Measurements from ENCODE around the gene DHCR24. TPM values are rescaled to one million over a fixed set of nuclear protein-coding genes. Genes with fewer than 3 reads are reported as not detected.

Gene DHCR24
- polyA plus RNA-seq, 2 of the 4 experiments (the other 2 are of a cell fraction), result 29.9 to 33.3 TPM

DNA sequence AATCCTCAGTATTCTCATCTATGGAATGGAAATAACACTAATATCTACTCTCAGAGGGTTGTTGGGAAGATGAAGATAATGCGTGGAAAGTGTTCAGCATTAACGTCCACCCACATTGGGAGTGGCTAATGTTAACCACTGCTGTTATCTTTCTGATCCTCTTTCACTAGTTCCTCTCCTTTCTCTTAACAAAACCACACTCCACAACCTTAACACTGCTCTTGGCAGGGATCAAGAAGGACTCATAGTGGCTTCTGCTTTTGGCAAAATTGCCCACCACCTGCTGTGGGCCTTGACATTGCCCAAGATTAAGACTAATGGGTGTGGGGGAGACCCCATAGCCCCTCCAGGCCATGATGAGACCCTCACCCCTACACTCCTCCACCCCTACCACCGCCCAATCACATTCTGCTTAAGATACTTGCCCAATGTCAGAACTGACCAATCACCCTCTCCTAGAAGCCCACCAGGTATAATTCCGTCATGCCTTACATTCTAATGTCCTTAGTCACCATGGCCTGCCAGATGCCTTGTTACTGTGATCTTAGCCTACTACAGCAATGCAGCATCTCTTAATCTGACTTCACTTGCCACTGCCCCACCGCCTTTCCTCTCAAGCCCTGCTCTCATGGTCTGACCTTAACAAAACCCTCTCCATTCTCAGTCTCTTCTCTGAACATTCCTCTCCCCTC lies 27.1 kb downstream of the DHCR24 start (continued):
- TF ChIP-seq HOXA7 (CRISPR knock-in tag; IDR thresholded peaks at IDR 0.05) (no peak), HEYL (CRISPR knock-in tag; IDR thresholded peaks at IDR 0.05) (no peak), RNF2 (IDR thresholded peaks at IDR 0.05; ENCODE audit: borderline replicate concordance, low read depth) (no peak), MYC (IDR thresholded peaks at IDR 0.05; ENCODE audit: borderline replicate concordance, low read length) (no peak)
- TF ChIP-seq, protein P1, sequence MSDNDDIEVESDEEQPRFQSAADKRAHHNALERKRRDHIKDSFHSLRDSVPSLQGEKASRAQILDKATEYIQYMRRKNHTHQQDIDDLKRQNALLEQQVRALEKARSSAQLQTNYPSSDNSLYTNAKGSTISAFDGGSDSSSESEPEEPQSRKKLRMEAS (IDR thresholded peaks at IDR 0.05), result no peak
- TF ChIP-seq, protein P2, sequence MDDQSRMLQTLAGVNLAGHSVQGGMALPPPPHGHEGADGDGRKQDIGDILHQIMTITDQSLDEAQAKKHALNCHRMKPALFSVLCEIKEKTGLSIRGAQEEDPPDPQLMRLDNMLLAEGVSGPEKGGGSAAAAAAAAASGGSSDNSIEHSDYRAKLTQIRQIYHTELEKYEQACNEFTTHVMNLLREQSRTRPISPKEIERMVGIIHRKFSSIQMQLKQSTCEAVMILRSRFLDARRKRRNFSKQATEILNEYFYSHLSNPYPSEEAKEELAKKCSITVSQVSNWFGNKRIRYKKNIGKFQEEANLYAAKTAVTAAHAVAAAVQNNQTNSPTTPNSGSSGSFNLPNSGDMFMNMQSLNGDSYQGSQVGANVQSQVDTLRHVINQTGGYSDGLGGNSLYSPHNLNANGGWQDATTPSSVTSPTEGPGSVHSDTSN (IDR thresholded peaks at IDR 0.05), result no peak

DNA sequence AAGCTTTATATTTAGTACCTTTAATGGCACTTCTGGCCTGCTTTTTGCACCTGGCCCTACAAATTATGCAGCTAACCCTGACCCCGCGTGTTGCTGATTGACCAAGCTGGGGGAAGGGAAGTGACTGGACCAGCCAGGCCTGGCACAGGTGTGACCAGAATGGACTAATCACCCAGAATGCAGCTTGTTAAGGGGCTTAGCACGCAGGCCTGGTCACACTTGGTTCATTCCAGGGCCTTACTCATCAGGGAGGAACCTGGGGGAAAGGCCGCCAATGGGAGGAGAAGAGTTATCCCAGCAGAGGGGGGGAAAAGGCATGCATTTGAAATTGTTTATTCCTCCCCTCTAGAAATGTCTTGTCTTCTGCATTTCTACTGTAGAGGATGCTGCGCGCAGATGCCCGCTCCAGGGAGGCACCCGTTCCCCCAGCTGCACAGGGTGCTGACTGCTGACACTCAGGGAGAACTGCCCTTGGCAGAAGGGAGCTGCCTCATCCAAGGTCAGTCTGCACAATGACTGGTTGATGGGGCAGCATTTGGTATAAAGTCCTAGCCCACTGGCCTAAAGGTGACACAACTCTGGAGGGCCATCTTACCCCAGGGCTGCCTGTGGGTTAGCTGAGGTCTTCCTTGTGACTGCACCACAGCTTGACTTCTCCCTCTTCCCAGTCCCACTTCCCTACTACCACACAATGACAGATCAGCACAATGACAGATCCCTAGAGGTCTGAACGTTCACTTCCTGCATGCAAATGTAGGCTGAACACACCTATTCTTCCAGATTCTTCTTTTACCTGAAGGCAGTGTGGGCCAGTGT lies 29.0 kb downstream of the DHCR24 start:
- ATAC-seq (peak; percentile 20 to 31; a peak in 2 of 6 replicates), DNase-seq (ENCODE audit: low read depth in 1 of 2, low spot score in 1 of 2) (no peak), FAIRE-seq (no peak)
- CTCF ChIA-PET, result interaction anchor here (0.6 to 1.4 kb wide), 2 partner anchors 9 to 46 kb away, joined by 3 read pairs; no protein-coding TSS in a partner anchor
- POLR2A ChIA-PET, result interaction anchor here (0.5 to 1.1 kb wide), 2 partner anchors 11 to 1663 kb away, joined by 3 to 5 read pairs; no protein-coding TSS in a partner anchor
- Histone ChIP-seq H3K4me1 (peaks cover 56% of the 10 kb centered on the region), H3K4me3 (no peak overlapping the region), H3K9me3 (no peaks in the 10 kb centered on the region), H3K4me2 (peak overlapping the region; percentile 52; the same call in 2 of the 3 replicates), H3K27ac (peak overlapping the region in 1 of 2 experiments; percentile 70; a peak in 4 of 6 replicates)
- 67% methylated on average over 9 of the region's 9 CpGs for WGBS (ENCODE audit: missing lambda C conversion rate)
- TF ChIP-seq, protein P3, sequence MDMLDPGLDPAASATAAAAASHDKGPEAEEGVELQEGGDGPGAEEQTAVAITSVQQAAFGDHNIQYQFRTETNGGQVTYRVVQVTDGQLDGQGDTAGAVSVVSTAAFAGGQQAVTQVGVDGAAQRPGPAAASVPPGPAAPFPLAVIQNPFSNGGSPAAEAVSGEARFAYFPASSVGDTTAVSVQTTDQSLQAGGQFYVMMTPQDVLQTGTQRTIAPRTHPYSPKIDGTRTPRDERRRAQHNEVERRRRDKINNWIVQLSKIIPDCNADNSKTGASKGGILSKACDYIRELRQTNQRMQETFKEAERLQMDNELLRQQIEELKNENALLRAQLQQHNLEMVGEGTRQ (IDR thresholded peaks at IDR 0.05), result no peak
- TF ChIP-seq CBX8 (IDR thresholded peaks at IDR 0.05), result no peak
- TF ChIP-seq RFX5 (IDR thresholded peaks at IDR 0.05), result no peak
- no peak for TF ChIP-seq NPAS2 (CRISPR knock-in tag; IDR thresholded peaks at IDR 0.05; ENCODE audit: borderline replicate concordance)
- no peak for TF ChIP-seq RNF2 (IDR thresholded peaks at IDR 0.05; ENCODE audit: borderline replicate concordance, low read depth)

DNA sequence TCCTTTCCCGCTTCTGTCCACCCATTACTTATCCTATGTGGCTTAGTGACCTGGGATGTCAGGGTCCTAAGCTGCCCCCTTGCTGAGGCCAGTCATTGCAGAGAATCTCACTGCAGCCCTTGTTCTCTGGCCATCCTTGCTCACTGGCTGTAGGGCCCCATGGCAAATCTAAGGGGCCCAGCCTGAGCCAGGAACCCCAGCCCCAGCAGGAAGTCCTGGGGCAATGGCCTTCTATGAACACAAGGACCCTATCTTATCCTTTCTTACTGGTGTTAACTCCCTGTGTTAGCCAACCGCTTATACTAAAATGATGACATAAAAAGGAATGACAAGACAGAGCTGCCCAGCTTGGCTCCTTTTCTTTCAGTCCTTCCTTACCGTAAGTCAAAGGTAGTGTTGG lies 29.9 kb downstream of the DHCR24 start:
- Histone ChIP-seq H3K27ac (peak overlapping the region; percentile 52 to 78; a peak in 5 of 6 replicates), H3K4me1 (peaks cover 56% of the 10 kb centered on the region), H3K4me2 (peak overlapping the region; percentile 52), H3K4me3 (no peak overlapping the region), H3K9me3 (no peaks in the 10 kb centered on the region)
- ChIA-PET POLR2A (no interaction called here), CTCF (interaction anchor here (0.6 kb wide), 1 partner anchor 46 kb away, joined by 3 read pairs; no protein-coding TSS in a partner anchor)
- FAIRE-seq (no peak), ATAC-seq (peak; percentile 20 to 46; a peak in 4 of 6 replicates), DNase-seq (ENCODE audit: low read depth in 1 of 2, low spot score in 1 of 2) (no peak)
- 91% methylated on average over 3 of the region's 3 CpGs for WGBS (ENCODE audit: missing lambda C conversion rate)
- TF ChIP-seq, protein P4, sequence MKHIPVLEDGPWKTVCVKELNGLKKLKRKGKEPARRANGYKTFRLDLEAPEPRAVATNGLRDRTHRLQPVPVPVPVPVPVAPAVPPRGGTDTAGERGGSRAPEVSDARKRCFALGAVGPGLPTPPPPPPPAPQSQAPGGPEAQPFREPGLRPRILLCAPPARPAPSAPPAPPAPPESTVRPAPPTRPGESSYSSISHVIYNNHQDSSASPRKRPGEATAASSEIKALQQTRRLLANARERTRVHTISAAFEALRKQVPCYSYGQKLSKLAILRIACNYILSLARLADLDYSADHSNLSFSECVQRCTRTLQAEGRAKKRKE (CRISPR knock-in tag; IDR thresholded peaks at IDR 0.05; ENCODE audit: low read depth), result no peak
- TF ChIP-seq TFCP2L1 (CRISPR knock-in tag; IDR thresholded peaks at IDR 0.05), result no peak
- no peak for TF ChIP-seq EP300 (IDR thresholded peaks at IDR 0.05)
- no peak for TF ChIP-seq POLR2AphosphoS2 (conservative IDR thresholded peaks at IDR 0.05; ENCODE audit: low read length)
- no peak for TF ChIP-seq KDM5A (IDR thresholded peaks at IDR 0.05)
- no peak for TF ChIP-seq HDAC2 (IDR thresholded peaks at IDR 0.05)
- TF ChIP-seq SMC3 (IDR thresholded peaks at IDR 0.05), result no peak
- no peak for TF ChIP-seq HOXB13 (CRISPR knock-in tag; IDR thresholded peaks at IDR 0.05; ENCODE audit: low read depth)
- no peak for TF ChIP-seq PHF8 (IDR thresholded peaks at IDR 0.05; ENCODE audit: borderline replicate concordance, low read depth)
- TF ChIP-seq SREBF2 (IDR thresholded peaks at IDR 0.05), result no peak
- TF ChIP-seq, protein P5, sequence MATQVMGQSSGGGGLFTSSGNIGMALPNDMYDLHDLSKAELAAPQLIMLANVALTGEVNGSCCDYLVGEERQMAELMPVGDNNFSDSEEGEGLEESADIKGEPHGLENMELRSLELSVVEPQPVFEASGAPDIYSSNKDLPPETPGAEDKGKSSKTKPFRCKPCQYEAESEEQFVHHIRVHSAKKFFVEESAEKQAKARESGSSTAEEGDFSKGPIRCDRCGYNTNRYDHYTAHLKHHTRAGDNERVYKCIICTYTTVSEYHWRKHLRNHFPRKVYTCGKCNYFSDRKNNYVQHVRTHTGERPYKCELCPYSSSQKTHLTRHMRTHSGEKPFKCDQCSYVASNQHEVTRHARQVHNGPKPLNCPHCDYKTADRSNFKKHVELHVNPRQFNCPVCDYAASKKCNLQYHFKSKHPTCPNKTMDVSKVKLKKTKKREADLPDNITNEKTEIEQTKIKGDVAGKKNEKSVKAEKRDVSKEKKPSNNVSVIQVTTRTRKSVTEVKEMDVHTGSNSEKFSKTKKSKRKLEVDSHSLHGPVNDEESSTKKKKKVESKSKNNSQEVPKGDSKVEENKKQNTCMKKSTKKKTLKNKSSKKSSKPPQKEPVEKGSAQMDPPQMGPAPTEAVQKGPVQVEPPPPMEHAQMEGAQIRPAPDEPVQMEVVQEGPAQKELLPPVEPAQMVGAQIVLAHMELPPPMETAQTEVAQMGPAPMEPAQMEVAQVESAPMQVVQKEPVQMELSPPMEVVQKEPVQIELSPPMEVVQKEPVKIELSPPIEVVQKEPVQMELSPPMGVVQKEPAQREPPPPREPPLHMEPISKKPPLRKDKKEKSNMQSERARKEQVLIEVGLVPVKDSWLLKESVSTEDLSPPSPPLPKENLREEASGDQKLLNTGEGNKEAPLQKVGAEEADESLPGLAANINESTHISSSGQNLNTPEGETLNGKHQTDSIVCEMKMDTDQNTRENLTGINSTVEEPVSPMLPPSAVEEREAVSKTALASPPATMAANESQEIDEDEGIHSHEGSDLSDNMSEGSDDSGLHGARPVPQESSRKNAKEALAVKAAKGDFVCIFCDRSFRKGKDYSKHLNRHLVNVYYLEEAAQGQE (IDR thresholded peaks at IDR 0.05), result no peak
- no peak for TF ChIP-seq MAFK (IDR thresholded peaks at IDR 0.05; ENCODE audit: partially characterized antibody)
- TF ChIP-seq, protein P3 (IDR thresholded peaks at IDR 0.05), result no peak
- TF ChIP-seq POLR2A (IDR thresholded peaks at IDR 0.05; ENCODE audit: low read length), result no peak

Measured in A549 (cell line).